ENCODE measurements around the gene RASAL3.

DNA sequence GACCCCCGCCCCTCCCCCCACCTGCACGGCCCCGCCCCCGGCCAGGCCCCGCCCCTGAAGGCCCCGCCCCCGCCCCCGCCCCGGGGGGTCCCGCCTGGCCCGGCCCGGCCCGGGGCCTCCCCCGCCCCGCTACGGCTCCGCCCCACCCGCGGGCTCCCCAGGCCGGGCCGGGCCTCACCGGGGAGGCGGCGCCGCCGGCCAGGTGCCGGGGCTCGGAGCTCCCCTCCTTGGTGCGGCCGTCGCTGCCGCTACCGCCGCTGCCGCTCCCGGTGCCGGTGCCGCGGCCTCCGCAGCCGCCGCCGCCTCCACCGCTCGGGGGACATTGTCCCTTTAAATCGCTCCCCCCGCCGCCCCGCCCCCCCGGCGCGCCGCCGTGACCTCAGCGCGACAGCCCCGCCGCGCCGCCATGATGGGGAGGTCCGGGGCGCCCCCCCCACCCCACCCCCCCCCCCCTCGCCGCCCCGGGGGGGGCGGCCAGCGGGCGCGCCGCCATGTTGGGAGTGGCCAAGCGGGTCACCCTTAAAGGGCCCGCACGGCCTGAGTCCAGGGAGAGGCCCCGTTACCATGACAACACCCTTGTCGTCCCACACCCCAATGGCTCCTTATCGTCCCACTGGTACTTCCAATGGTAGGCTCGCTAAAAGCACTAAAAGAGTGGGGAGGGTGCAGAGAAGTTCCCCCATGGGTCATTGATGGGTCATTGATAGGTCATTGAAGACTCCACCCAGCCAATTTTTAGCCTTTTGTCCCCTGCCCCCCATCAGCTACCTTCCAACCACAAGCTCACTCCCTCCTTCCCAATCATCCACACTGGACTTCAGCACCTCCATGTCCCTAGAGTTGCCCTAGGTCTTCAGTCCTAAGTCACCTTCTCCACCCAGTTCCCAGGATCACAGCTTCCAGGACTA, 14.5 kb downstream of the RASAL3 start, which contains the start of gene WIZ:
- TF ChIP-seq, protein P1, sequence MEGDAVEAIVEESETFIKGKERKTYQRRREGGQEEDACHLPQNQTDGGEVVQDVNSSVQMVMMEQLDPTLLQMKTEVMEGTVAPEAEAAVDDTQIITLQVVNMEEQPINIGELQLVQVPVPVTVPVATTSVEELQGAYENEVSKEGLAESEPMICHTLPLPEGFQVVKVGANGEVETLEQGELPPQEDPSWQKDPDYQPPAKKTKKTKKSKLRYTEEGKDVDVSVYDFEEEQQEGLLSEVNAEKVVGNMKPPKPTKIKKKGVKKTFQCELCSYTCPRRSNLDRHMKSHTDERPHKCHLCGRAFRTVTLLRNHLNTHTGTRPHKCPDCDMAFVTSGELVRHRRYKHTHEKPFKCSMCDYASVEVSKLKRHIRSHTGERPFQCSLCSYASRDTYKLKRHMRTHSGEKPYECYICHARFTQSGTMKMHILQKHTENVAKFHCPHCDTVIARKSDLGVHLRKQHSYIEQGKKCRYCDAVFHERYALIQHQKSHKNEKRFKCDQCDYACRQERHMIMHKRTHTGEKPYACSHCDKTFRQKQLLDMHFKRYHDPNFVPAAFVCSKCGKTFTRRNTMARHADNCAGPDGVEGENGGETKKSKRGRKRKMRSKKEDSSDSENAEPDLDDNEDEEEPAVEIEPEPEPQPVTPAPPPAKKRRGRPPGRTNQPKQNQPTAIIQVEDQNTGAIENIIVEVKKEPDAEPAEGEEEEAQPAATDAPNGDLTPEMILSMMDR (IDR thresholded peaks at IDR 0.05; ENCODE audit: borderline replicate concordance, extremely low read depth, low read length, poor library complexity, severe bottlenecking) = no peak
- no peak for TF ChIP-seq EZH2 (IDR thresholded peaks at IDR 0.05; ENCODE audit: borderline replicate concordance, low read depth, low read length, severe bottlenecking)

Measured in DND-41 (cell line).